Panc1 (cell line): ENCODE results near the gene MGAT1. TPM values are rescaled to one million over a fixed set of nuclear protein-coding genes. Genes with fewer than 3 reads are reported as not detected.

ENCODE experiments used
- total RNA-seq: library from RNA; stranded (reverse); gene quantifications from one replicate; pipeline ENCODE4 v1.2.1, GENCODE V29; 2021; ENCODE audit not compliant: unreplicated experiment

The MGAT1 gene
- total RNA-seq, 1 experiment from 2014 or later: 113 TPM

Other genes with a start within 250 kb of the MGAT1 start
- gene SCGB3A1, start 211.3 kb downstream of the MGAT1 start, total RNA-seq: not detected
- gene FLT4, start 153.2 kb downstream of the MGAT1 start, total RNA-seq: 0.44 TPM
- not detected for gene OR2Y1, start 62.7 kb downstream of the MGAT1 start, total RNA-seq
- 17.8 TPM for gene ZFP62, start 58.5 kb upstream of the MGAT1 start, total RNA-seq
- gene BTNL8, start 96.4 kb upstream of the MGAT1 start, total RNA-seq: not detected
- not detected for gene BTNL3, start 186.0 kb upstream of the MGAT1 start, total RNA-seq
- gene BTNL9, start 237.5 kb upstream of the MGAT1 start, total RNA-seq: 37.5 TPM